Mucosa of stomach (tissue), 1 donor: ENCODE measurements around the gene OXER1.

Experiments used
- H3K27me3 ChIP-seq: one replicate; pipeline ENCODE4 v1.7.0; 2013; ENCODE audit warnings: mild to moderate bottlenecking, low read length; ENCODE audit not compliant: control insufficient read depth, insufficient read depth
- H3K36me3 ChIP-seq: one replicate; pipeline ENCODE4 v1.7.0; 2013; ENCODE audit warnings: low read length; ENCODE audit not compliant: control insufficient read depth, insufficient read depth
- H3K4me1 ChIP-seq: one replicate; pipeline ENCODE4 v1.7.0; 2013; ENCODE audit warnings: mild to moderate bottlenecking, low read length; ENCODE audit not compliant: control insufficient read depth, insufficient read depth
- H3K4me3 ChIP-seq: one replicate; pipeline ENCODE4 v1.7.0; 2013; ENCODE audit warnings: low read length
- H3K9ac ChIP-seq: one replicate; pipeline ENCODE4 v1.7.0; 2013; ENCODE audit warnings: mild to moderate bottlenecking, low read length, moderate library complexity
- H3K9me3 ChIP-seq: one replicate; pipeline ENCODE4 v1.7.0; 2013; ENCODE audit warnings: mild to moderate bottlenecking, low read length, moderate library complexity; ENCODE audit not compliant: control insufficient read depth
- donor health status: Pancreatic carcinoma.

OXER1 gene

GRCh38 chr2:42777883-42778805 is 14.2 kb upstream of the OXER1 start:
- H3K4me3 ChIP-seq, result no peak overlapping the region
- no peak overlapping the region for H3K9ac ChIP-seq
- H3K4me1 ChIP-seq, result no peaks in the 10 kb centered on the region
- no peaks in the 10 kb centered on the region for H3K9me3 ChIP-seq
- no peaks in the 10 kb centered on the region for H3K27me3 ChIP-seq
- no peaks in the 10 kb centered on the region for H3K36me3 ChIP-seq

GRCh38 chr2:42775810-42776209 is 11.9 kb upstream of the OXER1 start:
- Histone ChIP-seq H3K36me3 (no peaks in the 10 kb centered on the region), H3K9me3 (no peaks in the 10 kb centered on the region), H3K4me3 (no peak overlapping the region), H3K27me3 (no peaks in the 10 kb centered on the region), H3K4me1 (no peaks in the 10 kb centered on the region), H3K9ac (no peak overlapping the region)

GRCh38 chr2:42775186-42775585 is 11.3 kb upstream of the OXER1 start:
- no peaks in the 10 kb centered on the region for H3K4me1 ChIP-seq
- H3K9me3 ChIP-seq, result no peaks in the 10 kb centered on the region
- no peaks in the 10 kb centered on the region for H3K27me3 ChIP-seq
- no peak overlapping the region for H3K4me3 ChIP-seq
- H3K9ac ChIP-seq, result no peak overlapping the region
- no peaks in the 10 kb centered on the region for H3K36me3 ChIP-seq

GRCh38 chr2:42771546-42772153 is 7.7 kb upstream of the OXER1 start:
- Histone ChIP-seq H3K36me3 (no peaks in the 10 kb centered on the region), H3K27me3 (no peaks in the 10 kb centered on the region), H3K4me1 (no peaks in the 10 kb centered on the region), H3K9me3 (no peaks in the 10 kb centered on the region), H3K4me3 (no peak overlapping the region), H3K9ac (no peak overlapping the region)

GRCh38 chr2:42770288-42771131 is 6.6 kb upstream of the OXER1 start:
- Histone ChIP-seq H3K4me1 (no peaks in the 10 kb centered on the region), H3K9ac (no peak overlapping the region), H3K4me3 (no peak overlapping the region)

GRCh38 chr2:42769583-42770287 is 5.8 kb upstream of the OXER1 start:
- no peak overlapping the region for H3K4me3 ChIP-seq
- no peaks in the 10 kb centered on the region for H3K36me3 ChIP-seq
- no peak overlapping the region for H3K9ac ChIP-seq
- H3K4me1 ChIP-seq, result no peaks in the 10 kb centered on the region
- no peaks in the 10 kb centered on the region for H3K27me3 ChIP-seq
- no peaks in the 10 kb centered on the region for H3K9me3 ChIP-seq

More at GRCh38 chr2:42770288-42771131, 6.6 kb upstream of the OXER1 start:
- H3K27me3 ChIP-seq, result no peaks in the 10 kb centered on the region
- H3K9me3 ChIP-seq, result no peaks in the 10 kb centered on the region
- H3K36me3 ChIP-seq, result no peaks in the 10 kb centered on the region

DNA sequence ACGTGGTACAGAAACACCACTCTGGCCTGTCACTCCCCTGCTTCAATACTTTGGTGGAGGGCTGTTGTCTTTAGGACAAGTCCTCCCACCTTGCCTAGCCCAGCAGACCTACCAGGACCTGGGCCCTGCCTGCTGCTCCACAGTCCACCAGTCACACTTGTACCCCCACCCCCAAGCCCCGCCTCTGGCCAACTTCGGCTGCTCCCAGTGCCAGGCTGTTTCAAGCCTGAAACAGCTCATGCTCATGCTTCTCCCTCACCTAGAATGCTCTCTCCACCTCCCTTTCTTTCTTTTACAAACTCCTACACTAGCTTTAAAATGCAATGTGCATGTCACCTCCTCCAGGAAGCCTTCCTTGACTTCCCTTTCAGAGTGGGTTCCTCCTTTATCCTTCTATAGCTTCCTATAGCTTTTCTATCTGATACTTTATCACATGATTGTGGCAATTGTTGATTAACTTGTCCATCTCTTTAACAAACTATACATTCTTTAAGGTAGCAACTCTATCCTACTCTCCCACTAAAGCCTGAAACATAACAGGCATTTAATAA is 4.8 kb upstream of the OXER1 start:
- H3K27me3 ChIP-seq, result no peaks in the 10 kb centered on the region
- no peaks in the 10 kb centered on the region for H3K36me3 ChIP-seq

GRCh38 chr2:42767899-42768705 is 4.2 kb upstream of the OXER1 start:
- Histone ChIP-seq H3K4me1 (no peaks in the 10 kb centered on the region), H3K9me3 (no peaks in the 10 kb centered on the region), H3K9ac (no peak overlapping the region), H3K27me3 (no peaks in the 10 kb centered on the region), H3K4me3 (no peak overlapping the region), H3K36me3 (no peaks in the 10 kb centered on the region)

More for the DNA sequence above, 4.8 kb upstream of the OXER1 start:
- Histone ChIP-seq H3K9me3 (no peaks in the 10 kb centered on the region), H3K4me1 (no peaks in the 10 kb centered on the region), H3K4me3 (no peak overlapping the region), H3K9ac (no peak overlapping the region)

DNA sequence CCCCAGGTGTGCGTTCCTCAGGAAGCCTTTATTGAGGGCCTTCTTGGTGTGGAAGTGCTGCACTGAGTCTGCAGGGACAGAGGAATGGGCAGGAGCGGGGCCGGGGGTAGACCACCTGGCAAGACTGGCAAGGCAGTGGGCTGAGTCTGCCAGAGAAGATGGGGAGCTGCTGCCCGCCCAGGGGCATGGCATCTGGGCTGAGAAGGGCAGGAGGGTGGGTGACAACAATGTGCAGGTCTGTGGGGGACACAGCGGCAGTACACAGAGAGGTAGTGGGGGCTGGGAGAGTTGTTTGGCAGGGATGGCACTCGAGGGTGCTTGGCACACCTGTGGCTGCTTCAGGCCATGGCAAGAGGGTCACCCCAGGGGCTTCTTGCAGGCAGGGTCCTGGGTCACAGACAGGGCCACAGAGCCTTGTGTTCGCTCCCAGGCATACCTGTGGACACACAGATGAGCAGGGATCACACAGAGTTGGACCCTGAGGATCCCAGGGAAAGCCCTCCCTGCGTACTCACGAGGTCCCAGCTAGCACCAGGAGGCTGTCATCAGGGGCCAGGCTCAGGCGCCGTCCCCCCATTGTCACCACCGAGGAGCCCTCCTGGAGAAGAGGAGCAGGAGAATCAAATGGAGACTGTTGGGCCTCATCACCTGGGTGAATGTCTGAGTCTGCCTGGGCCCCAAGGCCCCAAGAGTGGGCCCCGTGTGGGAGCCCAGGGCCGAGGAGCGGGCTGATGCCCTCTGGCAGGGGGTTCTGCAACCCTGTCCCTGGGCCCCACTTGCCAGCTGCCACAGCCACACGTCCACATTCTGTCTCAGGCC is 3.4 kb upstream of the OXER1 start:
- no peaks in the 10 kb centered on the region for H3K4me1 ChIP-seq
- no peaks in the 10 kb centered on the region for H3K36me3 ChIP-seq

DNA sequence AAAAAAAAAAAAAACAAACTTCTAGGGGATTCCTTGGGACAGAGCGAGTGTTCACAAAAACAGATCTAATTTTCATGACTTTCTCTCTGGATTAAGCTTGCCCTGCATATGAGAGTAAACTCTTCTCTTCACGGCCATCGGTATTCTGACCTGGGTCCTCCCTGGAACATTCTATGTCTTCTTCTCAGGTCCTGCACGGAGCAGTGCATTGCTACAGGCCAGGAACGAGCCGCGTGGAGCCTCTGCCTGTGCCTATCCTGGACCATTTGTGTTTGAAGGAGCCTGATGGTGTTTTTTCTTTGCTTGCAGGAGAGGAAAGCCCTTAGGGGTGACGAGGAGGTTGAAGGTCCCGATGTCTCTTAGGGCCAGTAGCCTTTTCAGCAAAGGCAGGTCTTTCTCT is 1.8 kb upstream of the OXER1 start:
- no peaks in the 10 kb centered on the region for H3K36me3 ChIP-seq
- H3K27me3 ChIP-seq, result no peaks in the 10 kb centered on the region
- no peaks in the 10 kb centered on the region for H3K9me3 ChIP-seq

More for the DNA sequence above, 3.4 kb upstream of the OXER1 start:
- Histone ChIP-seq H3K9ac (no peak overlapping the region), H3K9me3 (no peaks in the 10 kb centered on the region), H3K4me3 (no peak overlapping the region), H3K27me3 (no peaks in the 10 kb centered on the region)

More for the DNA sequence above, 1.8 kb upstream of the OXER1 start:
- H3K4me3 ChIP-seq, result no peak overlapping the region
- H3K4me1 ChIP-seq, result peaks cover 3% of the 10 kb centered on the region
- H3K9ac ChIP-seq, result no peak overlapping the region
